HCT116 (cell line): Measurements from ENCODE around the gene GPN2. TPM values are rescaled to one million over a fixed set of nuclear protein-coding genes. Genes with fewer than 3 reads are reported as not detected.

Experiments used
- ATAC-seq: fragments of 200-7000 bp; cut with Tn5 transposase; 2 replicates; pipeline ENCODE4 v1.9.1; 2020; ENCODE audit warnings: mild to moderate bottlenecking, moderate library complexity
- BruUV-seq: library from RNA; stranded (reverse); fragments of 400-500 nt; replicated peaks from 2 replicates; lab custom pipeline; 2021; lab: Mats Ljungman, UMichigan
- CTCF ChIA-PET: fragments of 300-600 bp; sonication (Branson Sonifier 250); formaldehyde crosslinking; loops from one replicate; lab custom pipeline; 2021; ENCODE audit warnings: antibody characterized with exemption; lab: Charles Lee
- POLR2A ChIA-PET: fragments of 300-600, 350-600 bp; sonication (Branson Sonifier 250); formaldehyde crosslinking; loops from one replicate; lab custom pipeline; 2021; ENCODE audit warnings: antibody characterized with exemption; lab: Charles Lee
- RAD21 ChIA-PET, 2 experiments: fragments of 300-600 bp; sonication (Branson Sonifier 250); formaldehyde crosslinking; loops; one replicate each; lab custom pipeline; 2023; ENCODE audit warnings: low total read pairs in 2 of 2; ENCODE audit not compliant: uncharacterized antibody in 2 of 2, unreplicated experiment in 2 of 2, low non-redundant PET in 1 of 2; lab: Charles Lee
- DNase-seq: peaks from one replicate; pipeline ENCODE4 v3.0.0-alpha.2; 2010; ENCODE audit warnings: low read depth, low spot score
- H2AFZ ChIP-seq: fragments of 200-600 bp; shearing (Covaris generic), sonication (generic); 2 replicates; pipeline ENCODE4 v1.6.1; 2017; ENCODE audit warnings: low read depth, mixed run types, mixed read lengths, antibody characterized with exemption, low read length; ENCODE audit not compliant: poor library complexity, severe bottlenecking
- H3K27ac ChIP-seq: 2 replicates; pipeline ENCODE4 v1.5.1; 2012; ENCODE audit warnings: low read depth, low read length
- H3K27me3 ChIP-seq: fragments of 200-600 bp; sonication (generic); 2 replicates; pipeline ENCODE4 v1.6.1; 2016; ENCODE audit warnings: mixed run types, low read length, mixed read lengths; ENCODE audit not compliant: insufficient read depth
- H3K36me3 ChIP-seq, 2 experiments: fragments of 200-500 bp in 1 of 2; fragments of 200-600 bp in 1 of 2; sonication (Bioruptor generic) in 1 of 2; sonication (generic) in 1 of 2; 2 replicates each; pipeline versions ENCODE4 v1.5.1 to v1.6.1; 2014 to 2016; ENCODE audit warnings: low read length in 2 of 2, inconsistent platforms in 1 of 2, mixed read lengths in 1 of 2, mixed run types in 1 of 2; ENCODE audit not compliant: insufficient read depth in 2 of 2, control insufficient read depth in 1 of 2
- H3K4me1 ChIP-seq, 2 experiments: fragments of 200-600 bp in 1 of 2; sonication (generic) in 1 of 2; 2 replicates each; pipeline versions ENCODE4 v1.5.1 to v1.6.1; 2012 to 2017; ENCODE audit warnings: low read length in 2 of 2, inconsistent platforms in 1 of 2, mild to moderate bottlenecking in 1 of 2, mixed read lengths in 1 of 2, mixed run types in 1 of 2, moderate library complexity in 1 of 2; ENCODE audit not compliant: insufficient read depth in 2 of 2, control insufficient read depth in 1 of 2
- H3K4me2 ChIP-seq: fragments of 200-600 bp; sonication (generic); 2 replicates; pipeline ENCODE4 v1.6.1; 2017; ENCODE audit warnings: mixed run types, low read length, mixed read lengths
- H3K4me3 ChIP-seq, 2 experiments: fragments of 200-600 bp in 1 of 2; sonication (generic) in 1 of 2; replicated peaks in 1 of 2; 2 replicates each; pipeline ENCODE4 v1.5.1; 2011 to 2016; ENCODE audit warnings: low read length in 2 of 2, control low read depth in 1 of 2, low read depth in 1 of 2, mild to moderate bottlenecking in 1 of 2, mixed read lengths in 1 of 2, mixed run types in 1 of 2
- H3K79me2 ChIP-seq: fragments of 200-600 bp; sonication (generic); 2 replicates; pipeline ENCODE4 v1.6.1; 2017; ENCODE audit warnings: mild to moderate bottlenecking, mixed run types, low read length, moderate library complexity, mixed read lengths; ENCODE audit not compliant: insufficient read depth
- H3K9ac ChIP-seq: fragments of 200-600 bp; sonication (generic); 2 replicates; pipeline ENCODE4 v1.6.1; 2016; ENCODE audit warnings: low read length, mixed read lengths
- H3K9me2 ChIP-seq: fragments of 200-600 bp; sonication (generic), shearing (Covaris generic); 2 replicates; pipeline ENCODE4 v1.6.1; 2017; ENCODE audit warnings: mixed run types, mild to moderate bottlenecking, moderate library complexity; ENCODE audit not compliant: insufficient read depth
- H3K9me3 ChIP-seq, 2 experiments: fragments of 200-500 bp in 1 of 2; fragments of 200-600 bp in 1 of 2; sonication (Bioruptor generic) in 1 of 2; sonication (generic) in 1 of 2; 2 replicates each; pipeline ENCODE4 v1.6.1; 2014 to 2017; ENCODE audit warnings: low read length in 2 of 2, mixed read lengths in 2 of 2, inconsistent platforms in 1 of 2, low read depth in 1 of 2, mild to moderate bottlenecking in 1 of 2, mixed run types in 1 of 2, moderate library complexity in 1 of 2; ENCODE audit not compliant: control insufficient read depth in 1 of 2, insufficient read depth in 1 of 2
- H4K20me1 ChIP-seq: fragments of 200-600 bp; sonication (generic), shearing (Covaris generic); 2 replicates; pipeline ENCODE4 v1.6.1; 2017; ENCODE audit warnings: mixed run types, mild to moderate bottlenecking, moderate library complexity; ENCODE audit not compliant: insufficient read depth
- CBX3 ChIP-seq: IDR thresholded peaks from 2 replicates; pipeline ENCODE4 v1.6.1; 2012; ENCODE audit warnings: low read depth
- CEBPB ChIP-seq: IDR thresholded peaks from 2 replicates; pipeline ENCODE4 v1.6.1; 2012; ENCODE audit warnings: low read depth
- EGR1 ChIP-seq: IDR thresholded peaks from 2 replicates; pipeline ENCODE4 v1.6.1; 2012; ENCODE audit warnings: low read depth
- ELF1 ChIP-seq: IDR thresholded peaks from 2 replicates; pipeline ENCODE4 v1.6.1; 2012; ENCODE audit warnings: low read depth, borderline replicate concordance
- EZH2 ChIP-seq: fragments of 200-600 bp; sonication (generic); IDR thresholded peaks from 2 replicates; pipeline ENCODE4 v1.6.1; 2017; ENCODE audit warnings: antibody characterized with exemption, mixed run types
- EZH2phosphoT487 ChIP-seq: fragments of 200-600 bp; IDR thresholded peaks from 2 replicates; pipeline ENCODE4 v1.6.1; 2018; ENCODE audit warnings: antibody characterized with exemption, borderline replicate concordance
- JUND ChIP-seq: IDR thresholded peaks from 2 replicates; pipeline ENCODE4 v1.6.1; 2012
- POLR2A ChIP-seq: IDR thresholded peaks from 2 replicates; pipeline ENCODE4 v1.7.0; 2011; ENCODE audit warnings: borderline replicate concordance; ENCODE audit not compliant: insufficient read depth, insufficient read length; ENCODE audit errors: extremely low read depth
- POLR2AphosphoS5 ChIP-seq: IDR thresholded peaks from 2 replicates; pipeline ENCODE4 v1.6.1; 2011; ENCODE audit warnings: mild to moderate bottlenecking, low read depth, low read length, moderate library complexity
- RAD21 ChIP-seq: IDR thresholded peaks from 2 replicates; pipeline ENCODE4 v1.6.1; 2012; ENCODE audit warnings: low read depth, mild to moderate bottlenecking
- SIN3A ChIP-seq: IDR thresholded peaks from 2 replicates; pipeline ENCODE4 v1.6.1; 2012; ENCODE audit warnings: low read depth
- SRF ChIP-seq: IDR thresholded peaks from 2 replicates; pipeline ENCODE4 v1.6.1; 2012; ENCODE audit warnings: low read depth
- TCF7L2 ChIP-seq: IDR thresholded peaks from 2 replicates; pipeline ENCODE4 v1.7.0; 2011; ENCODE audit warnings: borderline replicate concordance, inconsistent platforms; ENCODE audit not compliant: insufficient read depth, insufficient read length; ENCODE audit errors: extremely low read depth
- YY1 ChIP-seq: IDR thresholded peaks from 2 replicates; pipeline ENCODE4 v1.6.1; 2011; ENCODE audit warnings: low read length, low read depth, moderate library complexity, mild to moderate bottlenecking; ENCODE audit not compliant: insufficient replicate concordance; ENCODE audit errors: extremely low read depth
- ZNF274 ChIP-seq: fragments of 200-500 bp; sonication (Bioruptor generic); IDR thresholded peaks from 2 replicates; pipeline ENCODE4 v1.6.1; 2014; ENCODE audit warnings: mild to moderate bottlenecking, low read depth, low read length, inconsistent platforms
- intact Hi-C: fragments of 100-400 bp; cut with micrococcal nuclease; formaldehyde crosslinking; loops from 2 replicates; pipeline ENCODE4 v1.10.0; 2022
- total RNA-seq: library from RNA; stranded (reverse); gene quantifications from one replicate; pipeline ENCODE4 v1.2.1, GENCODE V29; 2021; ENCODE audit not compliant: unreplicated experiment
- TF ChIP-seq, protein P1 (sequence below): IDR thresholded peaks from 2 replicates; pipeline ENCODE4 v1.6.1; 2012; ENCODE audit warnings: low read depth
- TF ChIP-seq, protein P2 (sequence below), 3 experiments: fragments of 200-600 bp in 1 of 3; sonication (generic) in 1 of 3; IDR thresholded peaks in 2 of 3; conservative IDR thresholded peaks in 1 of 3; 2 replicates each; pipeline ENCODE4 v1.5.1; 2012 to 2017; ENCODE audit warnings: low read depth in 2 of 3, low read length in 2 of 3, antibody characterized with exemption in 1 of 3, borderline replicate concordance in 1 of 3, control low read depth in 1 of 3, mild to moderate bottlenecking in 1 of 3, mixed read lengths in 1 of 3, mixed run types in 1 of 3, moderate library complexity in 1 of 3; ENCODE audit not compliant: insufficient read depth in 1 of 3
- TF ChIP-seq, protein P3 (sequence below): IDR thresholded peaks from 2 replicates; pipeline ENCODE4 v1.6.1; 2012

GPN2 gene
- total RNA-seq, 1 experiment from 2014 or later, result 37.2 TPM

DNA sequence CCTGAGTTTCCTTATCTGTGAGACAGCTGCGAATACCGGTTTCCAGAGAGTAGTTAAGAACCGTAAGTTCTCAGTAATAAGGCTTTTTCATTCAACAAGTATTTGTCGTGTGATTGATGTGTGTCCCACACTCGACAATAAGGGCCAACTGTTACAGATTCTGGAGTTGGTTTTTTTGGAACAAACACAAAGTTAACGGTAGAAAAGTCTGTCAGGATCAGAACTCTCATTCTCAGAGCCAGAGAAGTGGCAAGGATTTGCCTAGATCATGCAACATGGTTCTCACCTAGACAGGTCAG is 32.3 kb upstream of the GPN2 start:
- no peaks in the 10 kb centered on the region for H3K9me2 ChIP-seq
- RAD21 ChIA-PET, result no interaction called here
- no peak overlapping the region for H2AFZ ChIP-seq
- no peak for DNase-seq
- peaks cover 9 to 26% of the 10 kb centered on the region in 2 experiments; a peak in 3 of 4 replicates for H3K4me1 ChIP-seq
- no peaks in the 10 kb centered on the region for H3K27me3 ChIP-seq
- BruUV-seq, result TSS peak; percentile 59
- intact Hi-C loops, result no loop called here
- peaks cover 13 to 29% of the 10 kb centered on the region in 2 experiments for H3K36me3 ChIP-seq
- peaks cover 58% of the 10 kb centered on the region for H3K79me2 ChIP-seq
- H3K9ac ChIP-seq, result peak overlapping the region; percentile 99
- TF ChIP-seq RAD21 (no peak), SIN3A (no peak), POLR2A (no peak), JUND (no peak), YY1 (no peak), ELF1 (no peak), POLR2AphosphoS5 (no peak), CEBPB (no peak), EZH2phosphoT487 (no peak), CBX3 (no peak), EZH2 (no peak), TCF7L2 (no peak), ZNF274 (no peak), SRF (no peak), EGR1 (no peak)
- TF ChIP-seq, protein P1, sequence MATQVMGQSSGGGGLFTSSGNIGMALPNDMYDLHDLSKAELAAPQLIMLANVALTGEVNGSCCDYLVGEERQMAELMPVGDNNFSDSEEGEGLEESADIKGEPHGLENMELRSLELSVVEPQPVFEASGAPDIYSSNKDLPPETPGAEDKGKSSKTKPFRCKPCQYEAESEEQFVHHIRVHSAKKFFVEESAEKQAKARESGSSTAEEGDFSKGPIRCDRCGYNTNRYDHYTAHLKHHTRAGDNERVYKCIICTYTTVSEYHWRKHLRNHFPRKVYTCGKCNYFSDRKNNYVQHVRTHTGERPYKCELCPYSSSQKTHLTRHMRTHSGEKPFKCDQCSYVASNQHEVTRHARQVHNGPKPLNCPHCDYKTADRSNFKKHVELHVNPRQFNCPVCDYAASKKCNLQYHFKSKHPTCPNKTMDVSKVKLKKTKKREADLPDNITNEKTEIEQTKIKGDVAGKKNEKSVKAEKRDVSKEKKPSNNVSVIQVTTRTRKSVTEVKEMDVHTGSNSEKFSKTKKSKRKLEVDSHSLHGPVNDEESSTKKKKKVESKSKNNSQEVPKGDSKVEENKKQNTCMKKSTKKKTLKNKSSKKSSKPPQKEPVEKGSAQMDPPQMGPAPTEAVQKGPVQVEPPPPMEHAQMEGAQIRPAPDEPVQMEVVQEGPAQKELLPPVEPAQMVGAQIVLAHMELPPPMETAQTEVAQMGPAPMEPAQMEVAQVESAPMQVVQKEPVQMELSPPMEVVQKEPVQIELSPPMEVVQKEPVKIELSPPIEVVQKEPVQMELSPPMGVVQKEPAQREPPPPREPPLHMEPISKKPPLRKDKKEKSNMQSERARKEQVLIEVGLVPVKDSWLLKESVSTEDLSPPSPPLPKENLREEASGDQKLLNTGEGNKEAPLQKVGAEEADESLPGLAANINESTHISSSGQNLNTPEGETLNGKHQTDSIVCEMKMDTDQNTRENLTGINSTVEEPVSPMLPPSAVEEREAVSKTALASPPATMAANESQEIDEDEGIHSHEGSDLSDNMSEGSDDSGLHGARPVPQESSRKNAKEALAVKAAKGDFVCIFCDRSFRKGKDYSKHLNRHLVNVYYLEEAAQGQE, result no peak
- TF ChIP-seq, protein P2, sequence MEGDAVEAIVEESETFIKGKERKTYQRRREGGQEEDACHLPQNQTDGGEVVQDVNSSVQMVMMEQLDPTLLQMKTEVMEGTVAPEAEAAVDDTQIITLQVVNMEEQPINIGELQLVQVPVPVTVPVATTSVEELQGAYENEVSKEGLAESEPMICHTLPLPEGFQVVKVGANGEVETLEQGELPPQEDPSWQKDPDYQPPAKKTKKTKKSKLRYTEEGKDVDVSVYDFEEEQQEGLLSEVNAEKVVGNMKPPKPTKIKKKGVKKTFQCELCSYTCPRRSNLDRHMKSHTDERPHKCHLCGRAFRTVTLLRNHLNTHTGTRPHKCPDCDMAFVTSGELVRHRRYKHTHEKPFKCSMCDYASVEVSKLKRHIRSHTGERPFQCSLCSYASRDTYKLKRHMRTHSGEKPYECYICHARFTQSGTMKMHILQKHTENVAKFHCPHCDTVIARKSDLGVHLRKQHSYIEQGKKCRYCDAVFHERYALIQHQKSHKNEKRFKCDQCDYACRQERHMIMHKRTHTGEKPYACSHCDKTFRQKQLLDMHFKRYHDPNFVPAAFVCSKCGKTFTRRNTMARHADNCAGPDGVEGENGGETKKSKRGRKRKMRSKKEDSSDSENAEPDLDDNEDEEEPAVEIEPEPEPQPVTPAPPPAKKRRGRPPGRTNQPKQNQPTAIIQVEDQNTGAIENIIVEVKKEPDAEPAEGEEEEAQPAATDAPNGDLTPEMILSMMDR (IDR thresholded peaks at IDR 0.05 in 2 of 3, conservative IDR thresholded peaks at IDR 0.05 in 1 of 3; ENCODE audit: borderline replicate concordance in 1 of 3, insufficient read depth in 1 of 3, low read depth in 2 of 3, low read length in 2 of 3), result no peak
- TF ChIP-seq, protein P3, sequence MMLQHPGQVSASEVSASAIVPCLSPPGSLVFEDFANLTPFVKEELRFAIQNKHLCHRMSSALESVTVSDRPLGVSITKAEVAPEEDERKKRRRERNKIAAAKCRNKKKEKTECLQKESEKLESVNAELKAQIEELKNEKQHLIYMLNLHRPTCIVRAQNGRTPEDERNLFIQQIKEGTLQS, result no peak
- H3K4me2 ChIP-seq, result peak overlapping the region; percentile 98
- H3K27ac ChIP-seq, result peak overlapping the region; percentile 92
- CTCF ChIA-PET, result no interaction called here
- H3K4me3 ChIP-seq, result peak overlapping the region; percentile 94 to 96
- no peak for ATAC-seq
- H4K20me1 ChIP-seq, result peaks cover 6% of the 10 kb centered on the region; the same call in 1 of the 2 replicates
- H3K9me3 ChIP-seq, result no peaks in the 10 kb centered on the region
- POLR2A ChIA-PET, result no interaction called here
